PC-9 (cell line): ENCODE data around the gene ZNF335. TPM values are rescaled to one million over a fixed set of nuclear protein-coding genes. Genes with fewer than 3 reads are reported as not detected.
A peak's percentile ranks its signal among the peaks of the same experiment; 100 is the strongest.

Experiments used
- BruUV-seq: library from RNA; stranded (reverse); fragments of 400-500 nt; replicated peaks from 2 replicates; lab custom pipeline; 2021; lab: Mats Ljungman, UMichigan
- CTCF ChIA-PET: fragments of 300-600 bp; sonication (Branson Sonifier 250); formaldehyde crosslinking; loops from one replicate; lab custom pipeline; 2022; ENCODE audit warnings: antibody characterized with exemption; lab: Charles Lee
- POLR2A ChIA-PET: fragments of 300-600 bp; sonication (Branson Sonifier 250); formaldehyde crosslinking; loops from one replicate; lab custom pipeline; 2022; ENCODE audit warnings: antibody characterized with exemption; ENCODE audit not compliant: unreplicated experiment; lab: Charles Lee
- DNase-seq, 2 experiments: peaks; one replicate each; pipeline versions ENCODE4 v3.0.0 to v3.0.0-alpha.2; 2015 to 2022; ENCODE audit warnings: mixed read lengths in 1 of 2
- H2AFZ ChIP-seq: fragments of 200-600 bp; sonication (generic); 2 replicates; pipeline ENCODE4 v1.8.1; 2017; ENCODE audit warnings: antibody characterized with exemption
- H3F3A ChIP-seq: fragments of 200-600 bp; sonication (generic); 2 replicates; pipeline ENCODE4 v1.8.1; 2017; ENCODE audit warnings: antibody characterized with exemption, mild to moderate bottlenecking, low read depth; ENCODE audit not compliant: insufficient read depth
- H3K27ac ChIP-seq: fragments of 200-600 bp; sonication (generic); 2 replicates; pipeline ENCODE4 v1.6.1; 2016; ENCODE audit warnings: mixed run types
- H3K27me3 ChIP-seq: fragments of 200-600 bp; sonication (generic); 2 replicates; pipeline ENCODE4 v1.6.1; 2016; ENCODE audit warnings: low read depth, mixed run types; ENCODE audit not compliant: insufficient read depth
- H3K36me3 ChIP-seq: fragments of 200-600 bp; sonication (generic); 2 replicates; pipeline ENCODE4 v1.6.1; 2016; ENCODE audit warnings: low read depth, mixed run types
- H3K4me1 ChIP-seq: fragments of 200-600 bp; sonication (generic); replicated peaks from 2 replicates; pipeline ENCODE4 v1.6.1; 2016; ENCODE audit warnings: mixed run types; ENCODE audit not compliant: insufficient read depth
- H3K4me2 ChIP-seq: fragments of 200-600 bp; sonication (generic); 2 replicates; pipeline ENCODE4 v1.6.1; 2017; ENCODE audit warnings: mixed run types
- H3K4me3 ChIP-seq: fragments of 200-600 bp; sonication (generic); 2 replicates; pipeline ENCODE4 v1.6.1; 2016; ENCODE audit warnings: mixed run types
- H3K79me2 ChIP-seq: fragments of 200-600 bp; sonication (generic); 2 replicates; pipeline ENCODE4 v1.6.1; 2017; ENCODE audit warnings: low read depth, mixed run types
- H3K9me2 ChIP-seq: fragments of 200-600 bp; sonication (generic); 2 replicates; pipeline ENCODE4 v1.8.1; 2017; ENCODE audit warnings: mild to moderate bottlenecking; ENCODE audit not compliant: insufficient read depth
- H3K9me3 ChIP-seq: fragments of 200-600 bp; sonication (generic); 2 replicates; pipeline ENCODE4 v1.8.1; 2016; ENCODE audit warnings: low read depth; ENCODE audit not compliant: insufficient read depth
- H4K20me1 ChIP-seq: fragments of 200-600 bp; sonication (generic); 2 replicates; pipeline ENCODE4 v1.8.1; 2017; ENCODE audit not compliant: insufficient read depth
- EZH2 ChIP-seq: fragments of 200-600 bp; sonication (generic); IDR thresholded peaks from 2 replicates; pipeline ENCODE4 v1.8.0; 2017; ENCODE audit warnings: antibody characterized with exemption, low read depth
- intact Hi-C: fragments of 100-400 bp; cut with micrococcal nuclease; formaldehyde crosslinking; loops from one replicate; pipeline ENCODE4 v1.10.0; 2022; ENCODE audit not compliant: unreplicated experiment
- total RNA-seq: library from RNA; stranded (reverse); gene quantifications from 2 replicates; pipeline ENCODE4 v1.2.3, GENCODE V29; 2021
- TF ChIP-seq, protein P1 (sequence below): fragments of 200-600 bp; sonication (generic); conservative IDR thresholded peaks from 2 replicates; pipeline ENCODE4 v1.6.1; 2017; ENCODE audit warnings: mixed run types, antibody characterized with exemption, mild to moderate bottlenecking, moderate library complexity

ZNF335 gene
- total RNA-seq, 1 experiment from 2014 or later: 16.3 TPM

- intact Hi-C loops: no loop called here
- H3K4me2 ChIP-seq: no peak overlapping the region
- no peak for DNase-seq
- POLR2A ChIA-PET: no interaction called here
- no peaks in the 10 kb centered on the region for H4K20me1 ChIP-seq
- no peaks in the 10 kb centered on the region for H3K9me2 ChIP-seq
- H3K4me1 ChIP-seq: peaks cover 23% of the 10 kb centered on the region
- TF ChIP-seq EZH2: no peak
- TF ChIP-seq, protein P1, sequence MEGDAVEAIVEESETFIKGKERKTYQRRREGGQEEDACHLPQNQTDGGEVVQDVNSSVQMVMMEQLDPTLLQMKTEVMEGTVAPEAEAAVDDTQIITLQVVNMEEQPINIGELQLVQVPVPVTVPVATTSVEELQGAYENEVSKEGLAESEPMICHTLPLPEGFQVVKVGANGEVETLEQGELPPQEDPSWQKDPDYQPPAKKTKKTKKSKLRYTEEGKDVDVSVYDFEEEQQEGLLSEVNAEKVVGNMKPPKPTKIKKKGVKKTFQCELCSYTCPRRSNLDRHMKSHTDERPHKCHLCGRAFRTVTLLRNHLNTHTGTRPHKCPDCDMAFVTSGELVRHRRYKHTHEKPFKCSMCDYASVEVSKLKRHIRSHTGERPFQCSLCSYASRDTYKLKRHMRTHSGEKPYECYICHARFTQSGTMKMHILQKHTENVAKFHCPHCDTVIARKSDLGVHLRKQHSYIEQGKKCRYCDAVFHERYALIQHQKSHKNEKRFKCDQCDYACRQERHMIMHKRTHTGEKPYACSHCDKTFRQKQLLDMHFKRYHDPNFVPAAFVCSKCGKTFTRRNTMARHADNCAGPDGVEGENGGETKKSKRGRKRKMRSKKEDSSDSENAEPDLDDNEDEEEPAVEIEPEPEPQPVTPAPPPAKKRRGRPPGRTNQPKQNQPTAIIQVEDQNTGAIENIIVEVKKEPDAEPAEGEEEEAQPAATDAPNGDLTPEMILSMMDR: no peak
- no peaks in the 10 kb centered on the region for H3K27me3 ChIP-seq
- H3K36me3 ChIP-seq: no peaks in the 10 kb centered on the region
- no TSS peak for BruUV-seq
- no peak overlapping the region for H3K4me3 ChIP-seq
- no peaks in the 10 kb centered on the region for H3K9me3 ChIP-seq
- no peak overlapping the region for H3K27ac ChIP-seq
- H2AFZ ChIP-seq: no peak overlapping the region
- H3F3A ChIP-seq: peaks cover 8% of the 10 kb centered on the region; the same call in 1 of the 2 replicates
- H3K79me2 ChIP-seq: no peaks in the 10 kb centered on the region
- CTCF ChIA-PET: interaction anchor here (0.6 kb wide), 1 partner anchor 16 kb away, joined by 8 read pairs; no protein-coding TSS in a partner anchor
Measured at GRCh38 chr20:46006964-46007363, 35.0 kb upstream of the ZNF335 start.

DNA sequence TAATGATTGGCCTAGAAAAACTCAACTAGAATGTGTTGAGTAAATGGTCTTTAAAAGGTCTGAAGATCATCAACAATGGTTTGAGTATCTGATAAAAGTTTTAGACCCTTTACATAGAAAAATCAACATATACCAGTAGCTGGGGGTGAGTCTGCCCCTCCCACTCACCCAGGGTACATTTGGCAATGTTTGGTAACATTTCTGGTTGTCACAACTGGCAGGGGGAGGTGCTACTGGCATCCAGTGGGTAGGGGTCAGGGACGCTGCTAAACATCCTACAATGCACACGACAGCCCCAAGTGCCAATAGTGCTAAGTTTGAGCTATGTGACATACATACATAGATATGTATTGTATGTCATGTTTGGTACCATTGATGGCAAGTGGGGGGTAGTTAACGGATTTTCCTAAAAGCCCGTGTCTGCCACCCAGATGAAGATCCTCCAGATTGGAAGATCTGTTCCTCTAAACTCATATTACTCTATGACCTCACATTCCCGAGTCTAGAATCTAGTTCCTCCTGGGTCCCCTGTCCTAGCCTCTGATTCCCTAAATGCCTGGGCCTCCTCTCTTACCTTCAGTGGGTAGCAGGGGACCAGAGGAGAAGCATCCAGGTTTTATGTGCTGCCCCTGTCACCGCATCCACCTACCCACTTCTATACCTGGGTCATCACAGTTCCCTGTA, 34.2 kb upstream of the ZNF335 start:
- no TSS peak for BruUV-seq

DNA sequence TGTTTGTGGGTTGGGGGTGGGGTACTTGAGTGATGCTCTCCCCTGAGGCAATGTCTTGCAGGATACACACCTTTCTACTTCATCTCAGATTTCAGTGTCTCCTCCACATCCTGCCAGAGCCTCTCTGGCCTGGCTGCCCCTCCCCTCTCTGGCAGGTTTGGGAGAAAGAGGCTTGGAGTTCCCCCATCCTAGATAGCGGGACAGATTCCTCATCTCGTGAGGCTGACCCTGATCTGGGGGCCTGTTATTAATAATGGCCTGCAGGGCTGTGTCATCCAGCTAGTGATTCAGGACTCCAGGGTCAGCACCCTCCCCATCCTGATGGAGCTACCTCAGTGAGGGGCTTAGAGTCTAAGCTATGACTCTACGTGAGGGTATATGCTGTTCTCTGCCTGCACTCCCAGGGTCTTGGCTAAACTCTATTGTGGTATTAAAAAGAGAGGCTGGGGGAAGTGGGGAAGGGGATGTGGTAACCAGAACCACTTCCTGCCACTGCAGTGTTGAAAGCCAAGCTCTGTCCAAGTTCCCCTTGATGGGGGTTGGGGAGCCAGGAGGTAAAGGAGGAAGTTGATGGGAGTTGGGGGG, 33.0 kb upstream of the ZNF335 start:
- H3K36me3 ChIP-seq: no peaks in the 10 kb centered on the region
- intact Hi-C loops: no loop called here
- BruUV-seq: no TSS peak
- H3K79me2 ChIP-seq: no peaks in the 10 kb centered on the region
- DNase-seq: peak; percentile 39 to 46
- H3K4me1 ChIP-seq: peaks cover 23% of the 10 kb centered on the region
- H3K27me3 ChIP-seq: no peaks in the 10 kb centered on the region
- no peak overlapping the region for H3K4me3 ChIP-seq
- H2AFZ ChIP-seq: no peak overlapping the region
- CTCF ChIA-PET: interaction anchor here (0.7 kb wide), 1 partner anchor 142 kb away, joined by 4 read pairs; no protein-coding TSS in a partner anchor
- H4K20me1 ChIP-seq: no peaks in the 10 kb centered on the region
- H3K9me2 ChIP-seq: no peaks in the 10 kb centered on the region
- H3F3A ChIP-seq: peaks cover 8% of the 10 kb centered on the region; the same call in 1 of the 2 replicates
- peak overlapping the region; percentile 35 for H3K4me2 ChIP-seq
- TF ChIP-seq, protein P1: no peak
- no peak for TF ChIP-seq EZH2
- no peaks in the 10 kb centered on the region for H3K9me3 ChIP-seq
- no peak overlapping the region for H3K27ac ChIP-seq
- POLR2A ChIA-PET: interaction anchor here (0.7 kb wide), 1 partner anchor 366 kb away, joined by 3 read pairs; no protein-coding TSS in a partner anchor

More for the DNA sequence above, 34.2 kb upstream of the ZNF335 start:
- peaks cover 8% of the 10 kb centered on the region; the same call in 1 of the 2 replicates for H3F3A ChIP-seq
- H3K4me3 ChIP-seq: no peak overlapping the region
- H3K4me1 ChIP-seq: peaks cover 23% of the 10 kb centered on the region
- H4K20me1 ChIP-seq: no peaks in the 10 kb centered on the region
- H3K36me3 ChIP-seq: no peaks in the 10 kb centered on the region
- ChIA-PET CTCF (no interaction called here), POLR2A (no interaction called here)
- no peak for DNase-seq
- no peaks in the 10 kb centered on the region for H3K9me3 ChIP-seq
- no peaks in the 10 kb centered on the region for H3K9me2 ChIP-seq
- no peak overlapping the region for H3K4me2 ChIP-seq
- H2AFZ ChIP-seq: no peak overlapping the region
- H3K27me3 ChIP-seq: no peaks in the 10 kb centered on the region
- H3K79me2 ChIP-seq: no peaks in the 10 kb centered on the region
- no peak overlapping the region for H3K27ac ChIP-seq
- no peak for TF ChIP-seq EZH2
- TF ChIP-seq, protein P1: no peak
- intact Hi-C loops: no loop called here
